Prostate gland (tissue), 2 donors: Measurements from ENCODE around the gene TIMP2.

Experiments used
- POLR2A ChIP-seq: fragments of 450-650 bp; IDR thresholded peaks from one replicate; pipeline ENCODE4 v1.6.1; 2016; ENCODE audit warnings: antibody characterized with exemption, mild to moderate bottlenecking
- POLR2AphosphoS5 ChIP-seq: sonication (generic); formaldehyde crosslinking; IDR thresholded peaks from one replicate; pipeline ENCODE4 v1.6.1; 2017; ENCODE audit warnings: antibody characterized with exemption
- TF ChIP-seq, protein P1 (sequence below), 4 experiments: fragments of 200-600 bp in 2 of 4; fragments of 450-650 bp in 2 of 4; sonication (generic) in 2 of 4; IDR thresholded peaks; 1 replicate in 3 of 4; 2 replicates in 1 of 4; pipeline ENCODE4 v1.5.1; 2016 to 2019; ENCODE audit warnings: antibody characterized with exemption in 4 of 4, mild to moderate bottlenecking in 2 of 4, moderate library complexity in 2 of 4

DNA sequence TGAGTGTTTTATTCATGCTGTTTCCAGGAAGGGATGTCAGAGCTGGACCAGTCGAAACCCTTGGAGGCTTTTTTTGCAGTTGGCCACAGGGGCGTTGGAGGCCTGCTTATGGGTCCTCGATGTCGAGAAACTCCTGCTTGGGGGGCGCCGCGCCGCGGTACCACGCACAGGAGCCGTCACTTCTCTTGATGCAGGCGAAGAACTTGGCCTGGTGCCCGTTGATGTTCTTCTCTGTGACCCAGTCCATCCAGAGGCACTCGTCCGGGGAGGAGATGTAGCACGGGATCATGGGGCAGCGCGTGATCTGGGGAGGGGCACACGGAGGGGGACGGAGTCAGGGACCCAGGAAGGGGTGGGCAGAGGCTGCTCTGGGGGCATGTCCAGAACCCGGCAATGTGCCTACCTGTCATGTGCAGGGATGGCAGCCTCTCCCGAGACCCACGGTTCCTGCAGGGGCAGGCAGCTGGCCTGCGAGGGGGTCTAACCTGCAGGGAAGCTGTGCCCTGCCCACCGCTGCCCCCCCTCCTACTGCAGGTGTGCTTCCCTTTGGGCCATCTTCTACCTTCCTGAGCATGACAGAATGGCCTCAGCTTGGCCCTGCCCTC, 69.5 kb downstream of the TIMP2 start:
- TF ChIP-seq POLR2A = no peak
- TF ChIP-seq, protein P1, sequence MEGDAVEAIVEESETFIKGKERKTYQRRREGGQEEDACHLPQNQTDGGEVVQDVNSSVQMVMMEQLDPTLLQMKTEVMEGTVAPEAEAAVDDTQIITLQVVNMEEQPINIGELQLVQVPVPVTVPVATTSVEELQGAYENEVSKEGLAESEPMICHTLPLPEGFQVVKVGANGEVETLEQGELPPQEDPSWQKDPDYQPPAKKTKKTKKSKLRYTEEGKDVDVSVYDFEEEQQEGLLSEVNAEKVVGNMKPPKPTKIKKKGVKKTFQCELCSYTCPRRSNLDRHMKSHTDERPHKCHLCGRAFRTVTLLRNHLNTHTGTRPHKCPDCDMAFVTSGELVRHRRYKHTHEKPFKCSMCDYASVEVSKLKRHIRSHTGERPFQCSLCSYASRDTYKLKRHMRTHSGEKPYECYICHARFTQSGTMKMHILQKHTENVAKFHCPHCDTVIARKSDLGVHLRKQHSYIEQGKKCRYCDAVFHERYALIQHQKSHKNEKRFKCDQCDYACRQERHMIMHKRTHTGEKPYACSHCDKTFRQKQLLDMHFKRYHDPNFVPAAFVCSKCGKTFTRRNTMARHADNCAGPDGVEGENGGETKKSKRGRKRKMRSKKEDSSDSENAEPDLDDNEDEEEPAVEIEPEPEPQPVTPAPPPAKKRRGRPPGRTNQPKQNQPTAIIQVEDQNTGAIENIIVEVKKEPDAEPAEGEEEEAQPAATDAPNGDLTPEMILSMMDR (IDR thresholded peaks at IDR 0.05) = no peak
- TF ChIP-seq POLR2AphosphoS5 = no peak
